Thoracic aorta (tissue), 2 donors: ENCODE data around the gene RUNDC1. TPM values are rescaled to one million over a fixed set of nuclear protein-coding genes. Genes with fewer than 3 reads are reported as not detected.

ENCODE experiments used
- ATAC-seq: fragments of 150-250 bp; one replicate; pipeline ENCODE4 v1.8.0; 2017; ENCODE audit warnings: low read depth; ENCODE audit not compliant: insufficient number of reproducible peaks, low FRiP score
- DNase-seq: peaks from one replicate; pipeline ENCODE4 v3.0.0-alpha.2; 2020; ENCODE audit warnings: low spot score
- H3K27ac ChIP-seq, 2 donors: fragments of 200-600 bp; sonication (generic); 1 replicate in 1 of 2; 2 replicates in 1 of 2; pipeline ENCODE4 v1.5.1; 2016; ENCODE audit warnings: mild to moderate bottlenecking in 2 of 2, moderate library complexity in 2 of 2
- H3K27me3 ChIP-seq: fragments of 200-600 bp; sonication (generic); replicated peaks from 2 replicates; pipeline ENCODE4 v1.6.0; 2016; ENCODE audit warnings: mild to moderate bottlenecking; ENCODE audit not compliant: insufficient read depth
- H3K36me3 ChIP-seq: fragments of 200-600 bp; sonication (generic); one replicate; pipeline ENCODE4 v1.5.1; 2016
- H3K4me1 ChIP-seq, 2 donors: fragments of 200-600 bp; sonication (generic); 1 replicate in 1 of 2; 2 replicates in 1 of 2; pipeline versions ENCODE4 v1.5.1 to v1.6.0; 2016; ENCODE audit warnings: low read depth in 2 of 2, mild to moderate bottlenecking in 1 of 2; ENCODE audit not compliant: control insufficient read depth in 1 of 2
- H3K4me3 ChIP-seq: fragments of 200-600 bp; sonication (generic); 2 replicates; pipeline ENCODE4 v1.5.1; 2016; ENCODE audit warnings: mild to moderate bottlenecking
- H3K9me3 ChIP-seq: fragments of 200-600 bp; sonication (generic); 2 replicates; pipeline ENCODE4 v1.5.1; 2016
- CTCF ChIP-seq: fragments of 200-600 bp; sonication (generic); IDR thresholded peaks from one replicate; pipeline ENCODE4 v1.5.1; 2019; ENCODE audit warnings: antibody characterized with exemption
- total RNA-seq, 2 donors: library from RNA; depleted of rRNA; stranded (reverse); fragments of >200 nt; gene quantifications; one replicate each; pipeline versions ENCODE4 v1.1.0 to v1.2.3, GENCODE V29; 2016

The RUNDC1 gene
- total RNA-seq, 2 donors from 2014 or later, result 16.6 to 17.9 TPM

GRCh38 chr17:43027091-43028032 lies 47.0 kb downstream of the RUNDC1 start:
- Histone ChIP-seq H3K36me3 (no peaks in the 10 kb centered on the region), H3K4me3 (no peak overlapping the region), H3K27me3 (no peaks in the 10 kb centered on the region), H3K9me3 (no peaks in the 10 kb centered on the region), H3K4me1 (peaks cover 0 to 9% of the 10 kb centered on the region in 2 donors), H3K27ac (no peak overlapping the region)
- no peak for DNase-seq
- TF ChIP-seq CTCF, result no peak
- no peak for ATAC-seq

GRCh38 chr17:43028221-43028861 lies 48.0 kb downstream of the RUNDC1 start:
- Histone ChIP-seq H3K4me1 (peaks cover 0 to 4% of the 10 kb centered on the region in 2 donors), H3K27me3 (no peaks in the 10 kb centered on the region), H3K9me3 (no peaks in the 10 kb centered on the region), H3K36me3 (no peaks in the 10 kb centered on the region), H3K27ac (no peak overlapping the region), H3K4me3 (no peak overlapping the region)
- TF ChIP-seq CTCF, result no peak
- DNase-seq, result no peak
- ATAC-seq, result no peak

GRCh38 chr17:43030137-43030767 lies 49.9 kb downstream of the RUNDC1 start:
- H3K36me3 ChIP-seq, result no peaks in the 10 kb centered on the region
- H3K9me3 ChIP-seq, result no peaks in the 10 kb centered on the region
- H3K4me3 ChIP-seq, result no peak overlapping the region
- peaks cover 0 to 3% of the 10 kb centered on the region in 2 donors for H3K4me1 ChIP-seq
- no peak overlapping the region for H3K27ac ChIP-seq
- H3K27me3 ChIP-seq, result no peaks in the 10 kb centered on the region
- TF ChIP-seq CTCF, result no peak
- DNase-seq (no peak), ATAC-seq (no peak)

- H3K27me3 ChIP-seq, result no peaks in the 10 kb centered on the region
- ATAC-seq, result no peak
- no peaks in the 10 kb centered on the region for H3K36me3 ChIP-seq
- no peak overlapping the region for H3K27ac ChIP-seq
- DNase-seq, result no peak
- H3K4me1 ChIP-seq, result no peaks in the 10 kb centered on the region
- TF ChIP-seq CTCF, result no peak
- H3K4me3 ChIP-seq, result no peak overlapping the region
- no peaks in the 10 kb centered on the region for H3K9me3 ChIP-seq
These were observed 51.3 kb downstream of the RUNDC1 start for GRCh38 chr17:43031666-43032065.
